GM18526 (cell line): Measurements from ENCODE around the gene AURKB.

Experiments used
- POLR2A ChIP-seq: IDR thresholded peaks from 3 replicates; pipeline ENCODE4 v1.6.1; 2011; ENCODE audit not compliant: insufficient read length; ENCODE audit errors: extremely low read depth

The AURKB gene

GRCh38 chr17:8209907-8210760, at the start of gene AURKB:
Gene AURKB, minus strand, starts transcription at chr17:8210575. Its CDS starts 351 bp downstream, at chr17:8210224.
- peak; percentile 96 for TF ChIP-seq POLR2A

GRCh38 chr17:8257801-8258200, 47.4 kb upstream of the AURKB start:
- no peak for TF ChIP-seq POLR2A

GRCh38 chr17:8256691-8257090, 46.3 kb upstream of the AURKB start:
- no peak for TF ChIP-seq POLR2A

- TF ChIP-seq POLR2A: no peak
These were observed 45.9 kb upstream of the AURKB start for GRCh38 chr17:8256291-8256690.

- no peak for TF ChIP-seq POLR2A
These were observed 45.1 kb upstream of the AURKB start for GRCh38 chr17:8255499-8255898.

GRCh38 chr17:8254881-8255280, 44.5 kb upstream of the AURKB start:
- no peak for TF ChIP-seq POLR2A

GRCh38 chr17:8253801-8254200, 43.4 kb upstream of the AURKB start:
- TF ChIP-seq POLR2A: no peak

GRCh38 chr17:8249621-8250500, 39.5 kb upstream of the AURKB start:
- TF ChIP-seq POLR2A: no peak

- peak; percentile 75 for TF ChIP-seq POLR2A
These were observed 38.6 kb upstream of the AURKB start, which contains the start of gene PFAS for GRCh38 chr17:8248751-8249607. Gene PFAS, plus strand, starts transcription at chr17:8249289. Its CDS starts 4,649 bp downstream, at chr17:8253938.

- no peak for TF ChIP-seq POLR2A
These were observed 34.4 kb upstream of the AURKB start for GRCh38 chr17:8244768-8245167.

- no peak for TF ChIP-seq POLR2A
These were observed 33.5 kb upstream of the AURKB start for GRCh38 chr17:8243827-8244226.

- no peak for TF ChIP-seq POLR2A
These were observed 27.5 kb upstream of the AURKB start for GRCh38 chr17:8237886-8238285.

- no peak for TF ChIP-seq POLR2A
These were observed 26.8 kb upstream of the AURKB start for GRCh38 chr17:8237175-8237574.

GRCh38 chr17:8235676-8236075, 25.3 kb upstream of the AURKB start:
- TF ChIP-seq POLR2A: no peak
